HG03139 (cell line): ENCODE measurements around the gene DPF1.
"Not testable (repeated sequence)": the region's sequence is repeated elsewhere in the genome, so short reads cannot be mapped to it uniquely, and the experiment has no call there.

Experiments used
- ATAC-seq: cut with Tn5 transposase; IDR thresholded peaks from one replicate; pipeline ENCODE4 v1.9.1; 2021; ENCODE audit not compliant: unreplicated experiment

Gene DPF1

DNA sequence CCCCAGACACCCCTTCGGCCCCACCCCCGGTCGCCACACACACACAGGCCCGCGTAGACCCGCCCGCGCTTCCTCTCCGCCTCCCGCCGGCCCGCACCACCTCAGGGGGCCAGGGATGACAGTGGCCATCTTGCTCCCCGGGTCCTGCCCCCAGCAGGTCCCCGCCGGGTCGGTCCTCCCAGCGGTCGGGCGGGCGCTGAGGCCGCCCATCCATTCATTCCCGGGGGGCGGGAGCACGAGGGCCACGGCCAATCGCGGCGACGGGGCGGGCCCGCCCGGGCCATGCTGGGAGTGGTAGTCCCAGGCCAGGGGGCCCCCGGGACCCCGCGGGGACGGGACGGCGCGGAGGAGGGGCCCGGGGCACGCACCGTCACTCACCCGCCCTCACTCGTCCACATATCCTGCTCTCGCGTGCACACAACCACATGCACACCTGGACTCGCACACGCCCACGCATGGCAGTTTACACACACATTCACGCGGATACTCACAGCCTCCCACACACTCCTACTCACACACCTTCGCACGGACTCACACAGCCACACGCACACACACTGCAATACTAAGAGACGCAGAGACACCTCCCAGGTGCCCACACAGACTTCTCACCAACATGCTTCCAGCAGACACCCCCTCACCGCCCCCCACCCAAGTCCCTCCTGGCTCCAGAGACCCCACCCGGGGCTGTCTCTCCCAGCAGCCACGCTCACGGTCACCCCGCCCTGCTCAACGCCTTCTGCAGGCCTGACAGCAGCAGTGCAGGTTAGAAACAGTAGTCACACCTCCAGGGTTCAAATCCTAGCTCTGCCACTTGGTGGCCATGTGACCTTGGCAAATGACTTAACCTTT is at the start of gene DPF1:
Gene DPF1, minus strand, starts transcription at position 209 of the 849 bp plus-strand sequence. Its CDS starts 80 bp downstream, at position 129.
- no peak for ATAC-seq

DNA sequence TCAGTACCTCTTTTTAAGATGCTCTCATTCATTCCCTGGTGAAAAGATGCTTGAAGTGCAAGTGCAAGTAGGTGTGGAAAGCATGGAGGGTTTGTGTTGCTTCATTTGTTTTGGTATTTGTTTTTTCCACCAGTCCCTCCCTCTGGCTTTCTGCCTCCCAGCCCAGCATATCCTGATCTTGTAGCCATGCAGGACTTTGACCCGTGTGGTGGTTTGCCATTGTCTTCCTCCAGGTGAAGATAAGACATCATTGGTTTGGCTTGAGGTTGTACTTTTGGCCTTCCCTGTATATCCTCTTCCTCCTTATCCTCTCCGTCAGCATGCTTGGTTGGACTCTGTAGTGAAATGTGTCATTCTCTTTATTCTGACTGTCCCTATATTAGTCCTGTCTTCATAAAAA is 49.5 kb upstream of the DPF1 start:
- no peak for ATAC-seq

DNA sequence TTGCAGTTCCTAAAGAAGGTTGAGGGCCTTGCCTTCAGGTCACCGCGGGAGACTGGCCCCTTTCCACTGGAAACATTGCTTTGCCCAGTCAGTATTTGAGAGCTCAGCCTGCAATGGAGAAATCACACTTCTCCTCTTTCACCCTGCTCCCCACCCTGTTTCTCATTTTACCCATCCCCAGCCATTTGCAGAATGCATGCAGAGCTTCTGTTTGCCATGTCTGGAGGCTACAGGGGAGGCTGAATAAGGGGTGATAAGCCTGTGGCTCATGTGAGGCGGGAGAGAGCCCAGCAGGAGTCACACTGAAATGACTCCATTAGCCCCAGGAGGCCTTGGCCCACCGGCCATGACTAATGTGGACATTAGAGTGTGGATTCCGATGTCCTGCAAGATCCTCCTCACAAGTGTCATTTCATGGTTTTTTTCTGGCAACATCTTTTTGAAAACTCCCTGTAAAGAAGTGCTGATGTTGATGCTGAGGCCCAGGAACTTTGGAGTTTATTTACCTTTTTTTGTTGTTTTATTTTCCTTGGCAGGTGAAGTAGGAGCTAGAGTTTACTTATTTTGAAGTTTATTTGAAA is 46.7 kb upstream of the DPF1 start:
- ATAC-seq = no peak

DNA sequence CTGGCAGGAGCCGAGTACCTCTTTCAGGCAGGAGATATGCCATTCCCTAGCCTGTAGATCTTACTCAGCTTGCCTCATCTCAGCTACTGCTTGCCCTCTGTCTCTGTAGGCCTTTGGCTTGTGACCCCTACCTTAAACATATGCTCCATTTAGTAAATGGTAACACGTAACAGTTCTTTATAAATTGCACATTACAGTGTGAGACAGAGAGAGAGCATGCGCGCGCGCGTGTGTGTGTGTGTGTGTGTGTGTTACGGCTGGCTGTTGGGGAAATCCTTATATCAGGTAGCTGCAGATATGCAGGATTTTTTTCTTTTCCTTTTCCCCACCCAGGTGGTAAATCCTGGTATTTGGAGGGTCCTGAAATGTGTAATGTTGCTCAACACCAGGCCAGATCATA is 44.5 kb upstream of the DPF1 start:
- no peak for ATAC-seq

DNA sequence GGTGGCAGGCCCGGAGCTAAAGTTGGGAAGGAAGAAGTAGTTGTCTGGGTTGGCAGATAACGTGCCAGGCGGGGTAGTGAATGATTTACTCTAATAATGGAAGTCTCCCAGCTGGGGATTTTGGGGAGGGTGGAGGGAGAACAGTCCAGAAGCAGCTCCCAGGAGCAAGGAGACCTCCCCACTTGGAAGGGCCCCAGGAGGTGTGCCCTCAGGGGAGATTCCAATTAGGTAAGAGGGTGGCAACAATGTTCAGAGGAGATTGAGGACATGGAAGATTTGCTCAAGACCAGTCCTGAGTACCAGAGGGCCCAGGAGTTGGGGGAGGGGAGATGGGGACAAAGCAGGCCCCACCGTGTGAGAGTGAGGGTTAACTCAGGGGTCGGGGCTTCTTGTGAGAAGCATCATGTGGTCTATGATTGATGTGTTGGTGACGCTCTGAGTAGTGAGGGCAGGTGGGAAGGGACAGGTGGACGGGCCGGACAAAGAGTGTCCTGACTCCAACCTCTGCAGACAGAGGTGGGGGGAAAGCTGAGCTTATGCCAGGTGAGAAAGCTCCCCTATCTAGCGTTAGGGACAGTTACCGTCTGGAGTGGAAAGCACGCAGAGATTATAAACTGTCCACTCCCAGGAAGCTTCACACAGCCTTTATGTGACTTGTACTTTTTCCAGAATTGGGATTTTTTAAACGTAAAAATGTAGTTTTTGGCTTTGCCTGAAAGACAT is 43.9 kb upstream of the DPF1 start:
- ATAC-seq = no peak

DNA sequence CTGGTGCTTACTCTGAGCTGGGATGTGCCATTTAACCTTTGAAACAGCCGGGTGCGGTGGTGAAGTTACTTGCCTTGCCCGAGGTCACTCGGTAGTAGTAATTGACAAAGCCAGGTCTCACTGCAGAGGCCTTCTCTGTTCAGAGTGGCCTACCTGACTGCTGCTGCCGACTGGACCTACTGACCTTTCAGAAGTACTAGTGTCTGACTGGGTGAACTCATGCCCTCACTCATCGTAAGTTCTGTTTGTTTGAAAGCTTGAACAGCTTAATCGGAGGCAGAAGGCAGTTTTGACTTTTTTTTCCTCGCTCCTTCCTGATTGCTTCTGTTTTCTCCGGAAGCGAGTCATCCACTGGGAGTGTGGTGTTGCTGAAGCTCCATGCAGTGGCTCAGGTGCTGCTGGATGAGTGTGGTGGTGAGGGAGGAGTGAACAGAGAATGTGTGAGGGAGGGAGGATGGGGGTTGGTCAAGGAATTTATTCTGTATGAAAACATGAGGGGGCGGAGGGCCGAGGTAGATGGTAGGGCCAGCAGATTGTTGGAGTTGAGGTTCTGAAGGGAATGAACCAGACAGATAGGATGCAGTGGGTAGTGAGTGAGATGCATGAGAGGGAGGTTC is 43.1 kb upstream of the DPF1 start:
- ATAC-seq = no peak

DNA sequence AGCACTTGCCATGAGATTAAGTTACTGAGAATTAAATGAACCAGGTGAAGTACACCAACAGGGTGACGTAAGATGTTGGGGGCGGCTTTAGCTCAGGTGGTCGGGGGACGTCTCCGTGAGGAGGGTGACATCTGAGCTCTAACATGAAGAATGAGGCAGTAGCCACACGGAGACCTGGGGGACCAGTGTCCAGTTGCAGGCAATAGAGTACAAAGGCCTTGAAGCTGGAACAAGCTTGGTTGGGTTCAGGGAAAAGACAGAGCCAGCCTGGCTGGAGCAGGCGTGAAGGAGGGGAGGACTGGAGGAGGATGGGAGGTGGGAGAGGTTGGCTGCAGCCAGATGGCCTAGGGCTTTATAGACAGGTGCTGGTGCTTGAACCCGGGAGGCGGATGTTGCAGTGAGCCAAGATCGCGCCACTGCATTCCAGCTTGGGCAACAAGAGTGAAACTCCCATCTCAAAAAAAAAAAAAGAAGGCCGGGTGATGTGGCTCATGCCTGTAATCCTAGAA is 42.0 kb upstream of the DPF1 start:
- ATAC-seq = no peak

DNA sequence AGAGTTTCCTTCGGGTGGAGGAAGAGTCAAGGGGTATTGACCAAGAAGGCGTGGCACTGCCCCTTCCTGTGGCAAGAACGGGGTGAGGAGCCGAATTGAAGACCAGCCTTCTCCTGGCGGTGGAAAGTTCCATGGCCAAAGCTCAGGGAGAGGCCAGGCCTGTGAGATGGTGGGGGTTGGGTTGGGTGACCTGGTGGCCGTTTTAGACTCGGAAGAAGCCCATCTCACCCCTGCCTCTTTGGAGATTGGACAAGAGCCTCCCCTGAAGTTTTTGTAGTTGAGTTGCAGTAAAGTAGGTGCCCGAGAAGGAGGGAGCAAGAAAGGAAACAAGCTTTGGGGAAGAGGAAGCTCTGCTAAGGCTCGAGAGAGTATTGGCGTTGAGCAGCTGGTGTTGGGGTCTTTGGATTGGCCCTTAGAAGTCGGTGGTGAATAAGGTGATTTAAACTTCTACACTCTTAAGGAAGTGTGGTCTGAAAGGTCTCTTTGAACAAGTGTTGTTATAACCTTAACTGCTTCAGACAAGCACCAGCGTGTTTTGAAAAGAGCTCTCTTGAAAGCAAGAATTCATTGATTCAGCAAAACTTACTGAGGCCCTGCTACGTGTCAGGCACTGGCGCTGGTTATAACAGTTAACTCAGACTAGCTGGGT is 41.3 kb upstream of the DPF1 start:
- ATAC-seq = no peak

DNA sequence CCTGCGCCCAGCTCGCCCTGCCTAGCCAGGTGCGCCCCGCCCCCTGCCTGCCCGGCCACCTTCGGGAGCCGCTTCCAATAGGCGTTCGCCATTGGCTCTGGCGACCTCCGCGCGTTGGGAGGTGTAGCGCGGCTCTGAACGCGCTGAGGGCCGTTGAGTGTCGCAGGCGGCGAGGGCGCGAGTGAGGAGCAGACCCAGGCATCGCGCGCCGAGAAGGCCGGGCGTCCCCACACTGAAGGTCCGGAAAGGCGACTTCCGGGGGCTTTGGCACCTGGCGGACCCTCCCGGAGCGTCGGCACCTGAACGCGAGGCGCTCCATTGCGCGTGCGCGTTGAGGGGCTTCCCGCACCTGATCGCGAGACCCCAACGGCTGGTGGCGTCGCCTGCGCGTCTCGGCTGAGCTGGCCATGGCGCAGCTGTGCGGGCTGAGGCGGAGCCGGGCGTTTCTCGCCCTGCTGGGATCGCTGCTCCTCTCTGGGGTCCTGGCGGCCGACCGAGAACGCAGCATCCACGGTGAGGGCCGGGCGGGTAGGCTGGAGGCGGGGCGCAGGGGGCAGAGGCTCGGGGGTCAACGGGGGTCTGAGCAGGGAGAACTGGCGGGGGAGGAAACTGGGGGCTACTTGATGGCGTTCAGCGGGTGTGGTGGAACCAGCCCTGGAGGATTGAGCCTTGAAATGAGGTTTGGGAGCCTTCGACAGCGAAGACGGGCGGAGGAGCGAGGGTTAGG is 40.6 kb upstream of the DPF1 start, which contains the start of gene SPINT2:
Gene SPINT2, plus strand, starts transcription at position 88 of the 727 bp plus-strand sequence. Its CDS starts 320 bp downstream, at position 408.
- ATAC-seq = no peak

DNA sequence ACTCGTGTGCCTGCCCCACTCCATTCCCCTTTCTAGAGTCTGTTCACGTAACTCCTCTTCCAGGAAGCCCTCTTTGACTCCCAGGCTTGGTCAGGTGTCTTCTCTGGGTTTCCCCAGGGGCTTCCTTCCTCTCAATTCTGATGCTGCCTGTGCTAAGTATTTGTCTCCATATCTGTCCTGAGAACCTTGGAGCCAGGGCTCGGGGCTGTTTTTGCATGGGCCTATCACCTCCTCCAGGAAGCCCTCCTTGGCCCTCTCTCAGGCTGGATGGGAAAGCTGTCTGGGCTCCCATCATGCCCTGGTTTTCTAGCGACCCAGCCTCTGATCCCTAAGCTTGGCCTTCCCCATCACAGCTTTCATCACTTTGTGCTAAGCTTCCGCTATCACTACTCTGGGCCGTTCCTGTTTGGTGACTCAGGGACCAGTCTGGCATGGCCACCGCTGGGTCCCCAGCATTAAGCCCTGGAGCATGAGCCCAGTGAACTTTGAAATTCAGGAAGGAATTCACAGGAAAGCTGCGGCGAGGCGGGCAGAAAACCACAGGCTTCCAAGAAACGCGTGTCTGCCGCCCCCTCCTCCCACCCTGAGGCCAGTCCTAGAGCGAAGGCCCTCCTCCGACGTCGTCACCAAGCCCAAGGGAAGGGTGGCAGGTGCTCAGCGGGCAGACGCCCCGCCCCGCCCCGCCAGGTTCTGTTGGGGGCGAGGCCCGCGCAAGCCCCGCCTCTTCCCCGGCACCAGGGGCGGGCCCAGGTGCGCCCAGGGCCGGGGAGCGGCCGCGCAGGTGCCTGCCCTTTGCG is 39.9 kb upstream of the DPF1 start:
- no peak for ATAC-seq

DNA sequence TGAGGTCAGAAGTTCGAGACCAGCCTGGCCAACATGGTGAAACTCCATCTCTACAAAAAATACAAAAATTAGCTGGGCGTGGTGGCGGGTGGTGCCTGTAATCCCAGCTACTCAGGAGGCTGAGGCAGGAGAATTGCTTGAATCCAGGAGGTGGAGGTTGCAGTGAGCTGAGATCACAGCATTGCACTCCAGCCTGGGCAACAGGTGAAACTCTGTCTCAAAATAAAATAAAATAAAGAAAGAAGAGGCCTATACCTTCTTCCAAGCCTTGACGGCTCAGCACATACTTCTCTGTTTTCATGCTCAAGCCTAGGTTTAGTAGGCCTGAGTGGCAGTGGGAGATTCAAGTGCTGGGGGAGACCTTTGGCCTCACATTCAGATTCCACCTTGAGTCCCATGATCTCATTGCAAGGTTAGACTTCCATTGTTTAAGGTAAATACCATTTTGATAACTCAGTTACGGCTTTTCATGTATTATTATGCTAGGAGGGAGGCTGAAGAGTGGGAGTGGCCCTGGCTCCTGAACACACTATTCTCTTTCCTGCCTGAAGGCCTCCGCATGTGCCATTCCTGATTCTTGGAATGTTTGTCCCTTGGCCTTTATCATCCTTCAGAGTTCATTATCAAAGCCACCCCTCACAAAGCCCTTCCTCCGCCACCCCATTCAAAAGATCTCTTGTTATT is 38.7 kb upstream of the DPF1 start:
- no peak for ATAC-seq

DNA sequence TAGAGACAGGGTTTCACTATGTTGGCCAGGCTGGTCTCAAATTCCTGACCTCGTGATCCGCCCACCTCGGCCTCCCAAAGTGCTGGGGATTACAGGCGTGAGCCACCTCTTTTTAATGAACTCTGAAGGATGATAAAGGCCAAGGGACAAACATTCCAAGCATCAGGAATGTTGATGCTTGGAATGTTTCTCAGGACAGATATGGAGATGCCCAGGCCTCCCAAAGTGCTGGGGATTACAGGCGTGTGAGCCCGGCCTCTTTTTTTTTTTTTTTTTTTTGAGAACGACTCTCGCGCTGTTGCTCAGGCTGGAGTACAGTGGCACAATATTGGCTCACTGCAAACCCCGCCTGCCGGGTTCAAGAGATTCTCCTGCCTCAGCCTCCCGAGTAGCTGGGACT is 37.9 kb upstream of the DPF1 start:
- ATAC-seq = not testable (repeated sequence)

DNA sequence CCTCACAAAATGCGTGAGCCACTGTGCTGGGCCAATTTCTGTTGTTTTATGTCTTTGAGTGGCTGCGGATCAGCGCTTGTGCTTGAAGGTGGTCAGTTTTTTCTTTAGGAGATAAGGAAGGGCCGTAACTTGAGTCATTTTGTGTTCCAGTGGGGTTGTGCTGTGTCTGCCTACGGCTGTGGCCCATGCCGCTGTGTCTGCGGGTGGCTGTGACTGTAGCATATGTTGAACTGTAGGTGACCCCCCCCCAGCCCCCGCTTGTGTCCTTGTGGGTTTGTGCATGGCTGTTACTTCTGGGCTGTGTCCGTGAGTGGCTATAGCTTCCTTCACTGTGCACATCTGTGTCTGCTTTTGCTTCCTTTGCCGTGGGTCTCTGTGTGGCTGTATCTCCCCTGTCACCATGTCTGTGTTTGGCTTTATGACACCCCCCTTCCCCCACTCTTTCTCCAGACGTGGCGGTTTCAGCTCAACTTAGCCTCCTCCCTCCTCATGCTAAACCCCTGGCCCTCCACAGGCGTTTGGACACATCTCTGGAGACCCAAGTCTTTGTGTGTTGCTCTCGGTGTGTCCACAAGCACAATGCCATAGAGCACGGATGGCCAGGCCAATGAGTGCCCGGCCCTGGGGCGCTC is 31.5 kb upstream of the DPF1 start:
- no peak for ATAC-seq

DNA sequence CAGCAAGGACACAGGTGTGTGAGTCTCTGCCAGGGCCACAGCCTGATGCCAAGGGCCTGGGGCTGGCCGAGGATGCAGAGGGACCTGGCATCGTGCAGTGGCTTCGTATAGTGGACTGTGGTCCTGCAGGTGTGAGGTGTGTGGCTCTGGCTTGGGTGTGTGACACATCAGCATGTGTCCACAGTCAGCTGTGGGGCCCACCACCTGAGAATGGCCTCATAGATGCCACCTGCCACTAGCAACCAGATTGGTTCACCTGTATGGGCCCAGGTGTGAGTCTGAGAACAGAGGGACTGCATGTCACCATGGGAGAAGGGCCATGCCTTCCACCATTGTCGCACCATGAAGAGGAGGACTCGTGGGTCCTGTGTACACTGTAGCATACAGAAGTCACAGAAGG is 29.8 kb upstream of the DPF1 start:
- ATAC-seq = no peak

DNA sequence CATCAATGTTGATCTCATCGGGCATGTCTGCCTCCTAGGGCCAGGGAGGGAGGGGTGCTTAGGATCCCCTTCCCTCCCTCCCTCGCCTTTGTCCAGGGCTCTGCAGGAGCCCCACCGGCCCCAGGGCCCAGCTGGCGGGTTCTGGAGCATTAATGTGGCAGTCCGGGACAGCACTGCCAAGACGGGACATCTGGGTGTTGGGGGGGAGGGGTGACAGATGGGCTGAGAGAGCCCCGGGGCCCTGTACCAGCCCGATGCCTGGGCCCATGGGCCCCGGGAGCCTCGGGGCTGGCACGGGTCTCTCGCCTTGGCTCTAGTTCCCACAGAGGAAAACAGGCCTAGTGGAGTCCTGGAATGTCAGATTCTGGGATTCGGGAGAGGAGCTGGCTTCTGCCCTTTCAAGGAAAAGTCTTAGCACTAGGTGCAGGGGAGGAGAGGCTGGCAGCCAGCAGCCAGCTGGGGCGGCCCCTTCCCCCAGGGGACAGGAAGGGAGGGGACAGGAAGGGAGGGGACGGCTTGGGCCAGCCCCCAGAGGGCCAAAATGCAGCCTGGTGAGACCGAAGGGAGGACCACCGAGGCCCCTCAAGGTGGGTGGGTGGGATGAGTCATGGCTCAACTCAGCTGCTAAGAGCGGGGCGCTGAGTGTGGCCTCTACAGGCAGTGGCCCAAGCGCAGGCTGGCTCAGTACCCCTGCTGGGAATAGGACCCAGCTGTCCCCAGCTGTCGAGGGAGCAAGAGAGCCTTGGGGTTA is 29.1 kb upstream of the DPF1 start:
- ATAC-seq = no peak

DNA sequence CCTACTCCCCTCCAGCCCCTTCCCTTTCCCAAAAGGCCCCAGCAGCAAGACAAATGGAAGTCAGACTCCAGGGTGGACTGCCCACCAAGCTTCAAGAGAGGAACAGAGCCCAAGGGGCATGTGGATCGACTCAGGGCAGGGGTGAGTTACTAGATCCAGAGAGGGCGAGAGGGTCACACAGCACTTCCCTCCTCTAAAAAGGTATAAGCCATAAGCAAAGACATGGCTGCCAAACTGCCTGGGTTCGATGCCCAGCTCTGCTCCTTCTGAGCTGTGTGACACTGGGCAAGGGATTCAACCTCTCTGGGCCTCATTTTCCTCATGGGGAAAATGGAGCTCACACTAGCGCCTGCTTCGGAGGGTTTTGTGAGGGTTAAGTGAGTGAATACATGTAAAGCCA is 28.4 kb upstream of the DPF1 start:
- ATAC-seq = no peak

DNA sequence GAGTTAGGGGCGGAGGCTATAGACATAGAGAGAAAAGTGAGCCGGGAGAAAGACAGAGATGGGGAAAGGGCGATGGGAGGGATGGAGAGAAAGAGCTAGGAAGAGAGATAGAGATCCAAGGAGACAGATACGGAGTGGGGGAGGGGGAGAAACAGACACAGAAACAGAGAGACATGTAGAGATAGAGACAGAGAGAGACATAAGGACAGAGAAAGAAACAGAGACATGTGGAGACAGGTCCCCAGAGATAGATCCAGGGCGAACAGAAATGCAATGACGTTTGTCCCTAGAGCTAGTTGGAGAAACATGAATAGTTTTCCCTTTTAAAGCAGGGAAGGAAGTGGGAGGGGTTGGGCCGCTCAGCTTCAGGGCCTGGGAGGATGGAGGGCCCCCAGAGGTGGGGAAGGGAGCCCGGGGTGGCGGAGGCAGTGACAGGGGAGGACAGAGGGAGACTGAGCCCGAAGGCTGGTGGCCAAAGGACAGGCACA is 27.6 kb upstream of the DPF1 start:
- ATAC-seq = no peak
